Activated T-helper 9 cell treated with anti-CD3 and anti-CD28 coated beads, Interleukin-2, amount 50 U/mL, for 16 hours (primary cell): ENCODE data around the gene LPCAT2.
"Not testable (repeated sequence)": the region's sequence is repeated elsewhere in the genome, so short reads cannot be mapped to it uniquely, and the experiment has no call there.

Experiments
- DNase-seq: peaks from one replicate; pipeline ENCODE4 v3.0.0-alpha.2; 2020; ENCODE audit warnings: low read depth

LPCAT2 gene

GRCh38 chr16:55605754-55606336 is 97.0 kb downstream of the LPCAT2 start:
- DNase-seq, result no peak

DNA sequence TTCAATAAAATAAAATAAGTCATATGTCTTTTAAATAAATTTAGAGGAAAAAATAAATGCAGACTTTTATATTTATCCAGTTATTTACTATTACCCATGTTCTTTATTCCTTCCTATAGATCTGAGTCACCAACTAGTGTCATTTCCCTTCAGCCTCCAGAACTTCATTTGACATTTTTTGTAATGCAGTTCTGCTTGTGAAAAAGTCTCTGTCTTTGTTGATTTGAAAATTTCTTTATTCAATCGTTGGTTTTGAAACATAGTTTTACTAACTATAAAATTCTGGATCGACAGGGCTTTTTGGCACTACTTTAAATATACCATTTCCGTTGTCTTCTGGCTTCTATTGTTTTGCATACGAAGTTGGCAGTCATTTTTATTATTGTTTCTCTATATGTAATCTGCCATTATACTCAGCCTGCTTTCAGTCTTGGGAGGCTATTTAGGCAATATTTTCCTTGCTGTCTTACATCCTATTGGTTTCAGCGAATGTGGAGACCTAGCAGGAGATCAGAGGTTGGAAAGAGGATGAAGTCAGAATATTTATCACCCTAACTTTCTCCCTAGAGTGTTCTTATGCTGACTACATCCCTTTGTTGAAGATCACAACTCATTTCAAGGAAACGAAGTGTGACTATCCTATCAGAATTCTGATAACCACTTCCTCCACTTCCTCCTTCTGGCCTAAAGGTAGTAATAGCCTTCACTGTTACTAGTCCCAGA is 104.9 kb downstream of the LPCAT2 start:
- DNase-seq, result no peak

GRCh38 chr16:55615071-55615470 is 106.2 kb downstream of the LPCAT2 start:
- no peak for DNase-seq

- DNase-seq, result not testable (repeated sequence)
These were observed 106.8 kb downstream of the LPCAT2 start for GRCh38 chr16:55615670-55616069.

GRCh38 chr16:55621771-55622170 is 112.9 kb downstream of the LPCAT2 start:
- DNase-seq, result no peak

- DNase-seq, result no peak
These were observed 113.4 kb downstream of the LPCAT2 start for GRCh38 chr16:55622272-55622671.

DNA sequence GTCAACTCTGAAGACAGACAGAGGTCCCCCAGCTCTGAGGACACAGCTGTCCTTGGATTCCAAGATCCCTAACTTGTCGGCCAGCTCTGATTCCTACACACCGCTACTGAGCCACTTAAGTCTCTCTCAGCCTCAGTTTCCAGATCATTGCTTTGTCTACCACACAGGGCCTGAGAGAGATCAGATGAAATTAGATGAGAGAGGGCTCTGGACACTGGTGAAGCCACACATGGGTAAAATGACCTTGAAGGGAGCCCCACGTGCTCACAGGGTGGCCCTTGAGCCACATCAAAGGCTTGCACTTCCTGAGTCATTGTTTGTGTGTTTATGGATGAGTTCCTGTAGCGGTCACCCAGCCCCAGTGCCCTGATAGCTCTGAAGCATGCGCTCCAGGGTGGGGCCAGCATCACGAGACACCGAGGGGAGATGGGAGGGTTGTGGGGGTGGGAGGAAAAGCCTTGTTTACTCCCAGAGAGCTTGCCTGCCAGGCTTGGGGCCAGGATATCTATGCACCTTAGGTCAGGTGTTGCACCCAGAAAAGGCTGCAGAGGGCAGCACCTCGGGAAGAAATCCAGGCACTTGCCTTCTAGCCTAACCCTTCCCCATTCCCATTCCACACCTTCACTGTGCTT is 114.2 kb downstream of the LPCAT2 start:
- no peak for DNase-seq

GRCh38 chr16:55623640-55624039 is 114.8 kb downstream of the LPCAT2 start:
- DNase-seq, result no peak

DNA sequence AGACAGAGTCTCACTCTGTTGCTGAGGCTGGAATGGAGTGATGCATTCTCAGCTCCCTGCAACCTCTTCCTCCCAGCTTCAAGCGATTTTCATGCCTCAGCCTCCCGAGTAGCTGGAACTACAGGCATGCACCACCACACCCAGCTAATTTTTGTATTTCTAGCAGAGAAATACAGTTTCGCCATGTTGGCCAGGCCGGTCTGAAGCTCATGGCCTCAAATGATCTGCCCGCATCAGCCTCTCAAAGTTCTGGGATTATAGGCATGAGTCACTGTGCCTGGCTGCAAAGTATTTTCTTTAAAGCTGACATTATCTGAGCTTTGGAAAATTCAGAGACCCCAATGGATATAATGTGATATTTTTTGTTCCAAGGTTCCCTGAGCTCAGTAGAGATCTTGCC is 115.8 kb downstream of the LPCAT2 start:
- no peak for DNase-seq

- no peak for DNase-seq
These were observed 117.0 kb downstream of the LPCAT2 start for GRCh38 chr16:55625843-55626242.

GRCh38 chr16:55628306-55628968 is 119.6 kb downstream of the LPCAT2 start:
- no peak for DNase-seq

GRCh38 chr16:55630774-55631173 is 121.9 kb downstream of the LPCAT2 start:
- no peak for DNase-seq

DNA sequence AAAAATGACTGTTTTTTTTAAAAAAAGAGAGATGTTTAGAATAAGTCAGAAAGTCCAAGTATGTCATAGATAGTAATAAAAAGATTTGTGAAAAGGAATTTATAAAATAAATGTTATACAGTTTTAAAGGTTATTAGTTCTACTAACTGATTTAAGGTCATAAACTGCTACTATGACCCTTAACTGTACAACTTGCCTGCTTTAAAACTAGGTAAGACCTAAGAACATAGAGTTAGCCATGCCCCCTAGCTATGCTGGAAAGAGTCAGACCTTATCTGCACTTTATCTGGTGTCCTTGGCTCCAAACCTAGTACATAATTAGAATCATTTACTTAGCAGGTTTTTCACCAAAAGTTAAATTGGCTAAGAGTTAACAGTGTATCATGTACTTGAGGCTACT is 123.4 kb downstream of the LPCAT2 start:
- no peak for DNase-seq

DNA sequence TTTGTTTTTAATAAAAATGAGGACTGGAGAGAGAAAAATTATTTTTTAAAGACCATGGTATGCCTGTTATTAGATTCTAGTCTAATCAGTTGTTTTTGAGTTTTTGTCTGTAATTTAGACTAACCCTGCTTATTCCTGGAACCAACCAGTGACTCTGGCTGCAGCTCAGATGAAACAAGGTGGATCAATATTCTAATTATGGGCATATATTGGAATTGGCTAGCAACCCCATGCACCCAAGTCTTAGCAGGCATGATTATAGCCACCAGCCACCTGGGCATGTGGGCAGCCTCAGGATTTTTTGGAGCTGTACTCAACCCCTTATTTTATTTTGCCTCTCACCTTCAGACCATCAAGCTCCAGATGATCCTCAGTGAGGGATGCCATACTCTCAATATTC is 125.3 kb downstream of the LPCAT2 start:
- DNase-seq, result no peak
